ENCODE data around the gene ATP6V0A4. TPM values are rescaled to one million over a fixed set of nuclear protein-coding genes. Genes with fewer than 3 reads are reported as not detected.

The ATP6V0A4 gene
- total RNA-seq, 1 experiment from 2014 or later: 1.1 TPM

GRCh38 chr7:138842111-138842510 is 44.1 kb upstream of the ATP6V0A4 start:
- no peaks in the 10 kb centered on the region for H3K9me3 Mint-ChIP-seq
- peak; percentile 36 for DNase-seq (ENCODE audit: low spot score)
- no peaks in the 10 kb centered on the region for H3K27me3 Mint-ChIP-seq (ENCODE audit: low read depth)
- POLR2A ChIA-PET: interaction anchor here (0.6 kb wide), 2 partner anchors 41 to 149 kb away, joined by 5 read pairs; no protein-coding TSS in a partner anchor
- peak overlapping the region; percentile 57; the same call in 1 of the 2 replicates for H3K27ac Mint-ChIP-seq
- CTCF ChIA-PET: no interaction called here
- no peak overlapping the region for H3K4me3 Mint-ChIP-seq
- peaks cover 28% of the 10 kb centered on the region for H3K36me3 Mint-ChIP-seq
- H3K4me1 Mint-ChIP-seq: peaks cover 13% of the 10 kb centered on the region
- TF ChIP-seq SMAD3 (CRISPR knock-in tag; IDR thresholded peaks at IDR 0.05; ENCODE audit: borderline replicate concordance) (no peak), USF2 (CRISPR knock-in tag; IDR thresholded peaks at IDR 0.05) (peak; percentile 70), USF1 (CRISPR knock-in tag; IDR thresholded peaks at IDR 0.05) (peak; percentile 77; the same call in 1 of the 2 replicates)
- peak; percentile 79 for ATAC-seq

GRCh38 chr7:138838166-138838565 is 40.2 kb upstream of the ATP6V0A4 start:
- Mint-ChIP-seq H3K4me3 (no peak overlapping the region), H3K27me3 (ENCODE audit: low read depth) (no peaks in the 10 kb centered on the region), H3K9me3 (no peaks in the 10 kb centered on the region), H3K36me3 (peaks cover 32% of the 10 kb centered on the region), H3K27ac (no peak overlapping the region; the same call in 1 of the 2 replicates), H3K4me1 (peaks cover 9% of the 10 kb centered on the region)
- POLR2A ChIA-PET: interaction anchor here (0.6 kb wide), 1 partner anchor 219 kb away, joined by 4 read pairs; no protein-coding TSS in a partner anchor
- CTCF ChIA-PET: interaction anchor here (1.3 kb wide), 1 partner anchor 100 kb away, joined by 6 read pairs; no protein-coding TSS in a partner anchor
- DNase-seq (ENCODE audit: low spot score): peak; percentile 25
- ATAC-seq: peak; percentile 67
- TF ChIP-seq FOXK1 (CRISPR knock-in tag; IDR thresholded peaks at IDR 0.05): no peak
- TF ChIP-seq ZSCAN18 (CRISPR knock-in tag; IDR thresholded peaks at IDR 0.05): no peak
- TF ChIP-seq ATF1 (CRISPR knock-in tag; IDR thresholded peaks at IDR 0.05): no peak
- TF ChIP-seq IRF1 (CRISPR knock-in tag; IDR thresholded peaks at IDR 0.05): no peak
- no peak for TF ChIP-seq FOXJ3 (CRISPR knock-in tag; IDR thresholded peaks at IDR 0.05; ENCODE audit: borderline replicate concordance)
- no peak for TF ChIP-seq E2F1 (CRISPR knock-in tag; IDR thresholded peaks at IDR 0.05)
- TF ChIP-seq NR1H2 (CRISPR knock-in tag; IDR thresholded peaks at IDR 0.05): no peak
- no peak for TF ChIP-seq RELA (CRISPR knock-in tag; IDR thresholded peaks at IDR 0.05; ENCODE audit: borderline replicate concordance)
- no peak for TF ChIP-seq NFATC4 (CRISPR knock-in tag; IDR thresholded peaks at IDR 0.05)
- no peak for TF ChIP-seq ZNF281 (CRISPR knock-in tag; IDR thresholded peaks at IDR 0.05)
- TF ChIP-seq CTCF (IDR thresholded peaks at IDR 0.05): no peak
- no peak for TF ChIP-seq ZNF425 (CRISPR knock-in tag; conservative IDR thresholded peaks at IDR 0.05)
- TF ChIP-seq ZBTB21 (CRISPR knock-in tag; IDR thresholded peaks at IDR 0.05; ENCODE audit: borderline replicate concordance): no peak
- TF ChIP-seq TEAD1 (CRISPR knock-in tag; IDR thresholded peaks at IDR 0.05): no peak
- TF ChIP-seq FOXP4 (CRISPR knock-in tag; IDR thresholded peaks at IDR 0.05): no peak
- no peak for TF ChIP-seq TEAD4 (CRISPR knock-in tag; IDR thresholded peaks at IDR 0.05)
